Measurements from ENCODE around the gene ECI1. TPM values are rescaled to one million over a fixed set of nuclear protein-coding genes. Genes with fewer than 3 reads are reported as not detected.

The ECI1 gene
- total RNA-seq, 1 experiment from 2014 or later: 140 TPM

- no peaks in the 10 kb centered on the region for H3K36me3 ChIP-seq (ENCODE audit: control insufficient read depth in 1 of 2, insufficient read depth in 2 of 2, low read length in 2 of 2)
- H4K20me1 ChIP-seq (ENCODE audit: insufficient read depth): no peaks in the 10 kb centered on the region
- H3K4me3 ChIP-seq (replicated peaks in 1 of 2; ENCODE audit: low read depth in 1 of 2, low read length in 2 of 2): peak within 1 kb of the TSS; percentile 41 to 58
- H3K4me1 ChIP-seq (ENCODE audit: control insufficient read depth in 1 of 2, insufficient read depth in 2 of 2, low read length in 2 of 2): peaks cover 5 to 19% of the 10 kb centered on the region in 2 experiments
- CTCF ChIA-PET: interaction anchor here (0.5 to 3.5 kb wide), 2 partner anchors 55 to 460 kb away, joined by 3 to 24 read pairs; partner anchors contain the start of gene ECI1
- H3K79me2 ChIP-seq (ENCODE audit: insufficient read depth, low read length): no peaks in the 10 kb centered on the region
- DNase-seq (ENCODE audit: low read depth, low spot score) (no peak), ATAC-seq (peak; percentile 52)
- RAD21 ChIA-PET (ENCODE audit: low non-redundant PET in 1 of 2, low total read pairs in 2 of 2, uncharacterized antibody in 2 of 2, unreplicated experiment in 2 of 2): interaction anchor here in 1 of 2 experiments (0.6 kb wide), 1 partner anchor 30 kb away, joined by 3 read pairs; no protein-coding TSS in a partner anchor
- BruUV-seq (replicated peaks): no TSS peak
- no peak within 1 kb of the TSS for H2AFZ ChIP-seq (ENCODE audit: low read depth, low read length, poor library complexity, severe bottlenecking)
- POLR2A ChIA-PET: no interaction called here
- peak within 1 kb of the TSS; percentile 88 for H3K4me2 ChIP-seq (ENCODE audit: low read length)
- no peaks in the 10 kb centered on the region for H3K9me3 ChIP-seq (ENCODE audit: control insufficient read depth in 1 of 2, insufficient read depth in 1 of 2, low read depth in 1 of 2, low read length in 2 of 2)
- no peak within 1 kb of the TSS; the same call in 1 of the 2 replicates for H3K27ac ChIP-seq (ENCODE audit: low read depth, low read length)
- no peaks in the 10 kb centered on the region for H3K27me3 ChIP-seq (ENCODE audit: insufficient read depth, low read length)
- no peaks in the 10 kb centered on the region for H3K9me2 ChIP-seq (ENCODE audit: insufficient read depth)
- TF ChIP-seq ZNF274 (IDR thresholded peaks at IDR 0.05; ENCODE audit: low read depth, low read length) (no peak), EZH2 (IDR thresholded peaks at IDR 0.05) (no peak), ELF1 (IDR thresholded peaks at IDR 0.05; ENCODE audit: borderline replicate concordance, low read depth) (no peak), FOSL1 (IDR thresholded peaks at IDR 0.05; ENCODE audit: low read depth) (no peak), TCF7L2 (IDR thresholded peaks at IDR 0.05; ENCODE audit: borderline replicate concordance, extremely low read depth, insufficient read depth, insufficient read length) (no peak), CBX3 (IDR thresholded peaks at IDR 0.05; ENCODE audit: low read depth) (no peak), SIN3A (IDR thresholded peaks at IDR 0.05; ENCODE audit: low read depth) (no peak), EGR1 (IDR thresholded peaks at IDR 0.05; ENCODE audit: low read depth) (no peak)
- TF ChIP-seq, protein P1, sequence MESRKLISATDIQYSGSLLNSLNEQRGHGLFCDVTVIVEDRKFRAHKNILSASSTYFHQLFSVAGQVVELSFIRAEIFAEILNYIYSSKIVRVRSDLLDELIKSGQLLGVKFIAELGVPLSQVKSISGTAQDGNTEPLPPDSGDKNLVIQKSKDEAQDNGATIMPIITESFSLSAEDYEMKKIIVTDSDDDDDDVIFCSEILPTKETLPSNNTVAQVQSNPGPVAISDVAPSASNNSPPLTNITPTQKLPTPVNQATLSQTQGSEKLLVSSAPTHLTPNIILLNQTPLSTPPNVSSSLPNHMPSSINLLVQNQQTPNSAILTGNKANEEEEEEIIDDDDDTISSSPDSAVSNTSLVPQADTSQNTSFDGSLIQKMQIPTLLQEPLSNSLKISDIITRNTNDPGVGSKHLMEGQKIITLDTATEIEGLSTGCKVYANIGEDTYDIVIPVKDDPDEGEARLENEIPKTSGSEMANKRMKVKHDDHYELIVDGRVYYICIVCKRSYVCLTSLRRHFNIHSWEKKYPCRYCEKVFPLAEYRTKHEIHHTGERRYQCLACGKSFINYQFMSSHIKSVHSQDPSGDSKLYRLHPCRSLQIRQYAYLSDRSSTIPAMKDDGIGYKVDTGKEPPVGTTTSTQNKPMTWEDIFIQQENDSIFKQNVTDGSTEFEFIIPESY (IDR thresholded peaks at IDR 0.05; ENCODE audit: extremely low read depth, insufficient replicate concordance, low read length): no peak
- TF ChIP-seq, protein P2, sequence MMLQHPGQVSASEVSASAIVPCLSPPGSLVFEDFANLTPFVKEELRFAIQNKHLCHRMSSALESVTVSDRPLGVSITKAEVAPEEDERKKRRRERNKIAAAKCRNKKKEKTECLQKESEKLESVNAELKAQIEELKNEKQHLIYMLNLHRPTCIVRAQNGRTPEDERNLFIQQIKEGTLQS (IDR thresholded peaks at IDR 0.05): no peak
- H3K9ac ChIP-seq (ENCODE audit: low read length): peak within 1 kb of the TSS; percentile 41
- intact Hi-C loops (cut with micrococcal nuclease): loop anchor here (10.0 kb wide), 1 partner anchor 308 kb away; no protein-coding TSS in a partner anchor
Observed at GRCh38 chr16:2196162-2196980, 55.0 kb downstream of the ECI1 start, which contains the start of gene CASKIN1. Gene CASKIN1, minus strand, starts transcription at chr16:2196605. Its CDS starts 173 bp downstream, at chr16:2196432.

Measured in HCT116 (cell line).